Activated T-cell treated with anti-CD3 and anti-CD28 coated beads, Interleukin-2, amount 50 U/mL, for 4 hours (primary cell): Measurements from ENCODE around the gene ANKLE2. TPM values are rescaled to one million over a fixed set of nuclear protein-coding genes. Genes with fewer than 3 reads are reported as not detected.

Experiments
- ATAC-seq, 2 donors: fragments of 200-7000 bp; cut with Tn5 transposase; one replicate each; pipeline ENCODE4 v1.10.0; 2021
- DNase-seq: peaks from one replicate; pipeline ENCODE4 v3.0.0-alpha.2; 2020
- H3K27me3 Mint-ChIP-seq: one replicate; pipeline ENCODE4 v1.8.0; 2021; ENCODE audit warnings: low read depth, mixed read lengths
- H3K36me3 Mint-ChIP-seq: one replicate; pipeline ENCODE4 v1.8.0; 2022; ENCODE audit warnings: mixed read lengths; ENCODE audit not compliant: insufficient read depth
- H3K4me1 Mint-ChIP-seq: one replicate; pipeline ENCODE4 v1.8.0; 2021; ENCODE audit warnings: low read depth, mixed read lengths
- H3K4me3 Mint-ChIP-seq: one replicate; pipeline ENCODE4 v1.8.0; 2021; ENCODE audit warnings: mild to moderate bottlenecking, moderate library complexity, mixed read lengths
- H3K9me3 Mint-ChIP-seq: one replicate; pipeline ENCODE4 v1.8.0; 2021; ENCODE audit warnings: mixed read lengths
- total RNA-seq, 3 donors: library from RNA; stranded (reverse); gene quantifications; one replicate each; pipeline ENCODE4 v1.2.1, GENCODE V29; 2021

Gene ANKLE2
- total RNA-seq, 3 donors from 2014 or later: 96.7 to 112 (median 111) TPM

DNA sequence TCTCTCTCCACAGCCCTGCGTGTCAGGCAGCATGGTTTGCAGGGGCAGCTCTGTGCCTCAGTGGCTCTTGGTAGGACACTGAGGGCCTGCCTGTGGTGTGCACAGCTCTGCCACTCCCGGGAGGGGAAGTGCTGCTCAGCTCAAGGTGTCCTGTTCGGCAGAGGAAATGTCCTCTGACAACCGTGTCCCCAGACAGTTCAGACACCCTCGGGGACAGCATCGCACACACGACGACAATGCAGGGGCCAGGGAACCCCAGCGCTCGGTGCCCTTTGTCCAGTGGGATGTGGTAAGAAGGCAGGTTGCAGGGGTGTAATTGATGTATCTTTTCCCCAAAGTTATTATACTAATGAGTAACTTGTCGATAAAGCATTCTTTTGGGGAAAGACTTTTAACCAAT, 14.2 kb downstream of the ANKLE2 start:
- Mint-ChIP-seq H3K36me3 (peaks cover 50% of the 10 kb centered on the region), H3K27me3 (no peaks in the 10 kb centered on the region), H3K9me3 (no peaks in the 10 kb centered on the region), H3K4me3 (no peak overlapping the region), H3K4me1 (peaks cover 5% of the 10 kb centered on the region)
- ATAC-seq (no peak), DNase-seq (no peak)

DNA sequence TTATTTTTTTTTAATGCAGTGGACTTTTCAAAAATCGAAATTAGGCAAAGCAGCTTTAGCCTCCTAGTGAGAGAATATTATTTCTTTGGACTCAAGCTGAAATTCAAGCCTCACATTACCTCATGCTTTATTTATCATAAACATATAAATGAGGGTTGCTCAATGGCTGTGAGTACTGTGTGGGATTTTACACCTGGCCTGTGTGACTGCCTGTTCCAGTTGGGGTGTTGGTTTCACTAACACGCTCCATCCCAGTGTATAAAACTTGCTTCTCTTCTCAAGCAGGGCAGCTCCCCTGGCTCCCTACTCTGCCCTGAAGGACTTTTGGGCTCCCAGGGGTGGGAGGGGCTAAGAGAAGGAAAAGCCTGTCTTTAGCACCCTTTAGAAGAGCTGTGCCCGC, 15.0 kb downstream of the ANKLE2 start:
- no peaks in the 10 kb centered on the region for H3K27me3 Mint-ChIP-seq
- ATAC-seq (no peak), DNase-seq (no peak)
- H3K4me3 Mint-ChIP-seq: no peak overlapping the region
- peaks cover 58% of the 10 kb centered on the region for H3K36me3 Mint-ChIP-seq
- no peaks in the 10 kb centered on the region for H3K9me3 Mint-ChIP-seq
- peaks cover 7% of the 10 kb centered on the region for H3K4me1 Mint-ChIP-seq

DNA sequence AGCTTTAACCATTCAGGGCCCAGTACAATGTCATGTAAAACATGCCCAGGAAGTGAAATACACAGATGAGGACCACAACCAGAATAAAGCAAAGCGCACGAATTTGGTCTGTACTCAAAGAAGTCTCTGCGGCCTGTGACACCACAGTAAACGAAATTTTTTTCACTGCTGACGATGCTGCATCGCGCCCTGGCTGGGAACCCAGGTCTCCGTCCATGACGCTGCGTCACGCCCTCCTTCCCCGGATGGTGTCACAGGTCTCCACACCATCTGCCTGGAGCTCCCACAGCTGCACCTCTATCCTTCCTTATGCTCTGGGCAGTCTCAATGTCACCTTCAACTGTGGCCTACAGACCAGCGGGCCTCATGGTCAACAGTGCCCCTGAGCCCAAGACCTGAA, 17.8 kb downstream of the ANKLE2 start:
- no peak for DNase-seq
- Mint-ChIP-seq H3K4me1 (peaks cover 7% of the 10 kb centered on the region), H3K9me3 (no peaks in the 10 kb centered on the region), H3K36me3 (peaks cover 69% of the 10 kb centered on the region), H3K4me3 (no peak overlapping the region), H3K27me3 (no peaks in the 10 kb centered on the region)
- no peak for ATAC-seq

DNA sequence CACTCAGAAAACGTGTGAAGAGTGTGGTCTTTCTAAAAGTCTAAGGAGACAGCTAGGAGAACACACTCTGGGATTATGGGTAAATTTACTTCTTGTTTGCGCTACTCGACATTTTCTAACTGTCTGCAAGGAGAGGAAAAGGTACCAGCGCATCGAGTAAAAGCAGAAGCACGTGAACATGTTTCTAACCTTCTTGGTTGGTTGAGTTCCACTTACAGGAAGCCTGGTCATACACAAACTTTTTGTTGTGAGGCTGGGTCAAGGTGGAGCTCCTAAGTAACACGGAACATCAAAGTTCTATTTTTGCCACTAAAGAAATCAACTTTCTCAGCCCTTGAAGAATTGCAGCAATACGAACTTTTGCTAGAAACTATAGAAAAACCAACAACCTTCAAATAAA, 20.0 kb downstream of the ANKLE2 start:
- no peak for ATAC-seq
- Mint-ChIP-seq H3K27me3 (no peaks in the 10 kb centered on the region), H3K4me3 (no peak overlapping the region), H3K9me3 (no peaks in the 10 kb centered on the region), H3K4me1 (peaks cover 7% of the 10 kb centered on the region), H3K36me3 (peaks cover 64% of the 10 kb centered on the region)
- DNase-seq: no peak

DNA sequence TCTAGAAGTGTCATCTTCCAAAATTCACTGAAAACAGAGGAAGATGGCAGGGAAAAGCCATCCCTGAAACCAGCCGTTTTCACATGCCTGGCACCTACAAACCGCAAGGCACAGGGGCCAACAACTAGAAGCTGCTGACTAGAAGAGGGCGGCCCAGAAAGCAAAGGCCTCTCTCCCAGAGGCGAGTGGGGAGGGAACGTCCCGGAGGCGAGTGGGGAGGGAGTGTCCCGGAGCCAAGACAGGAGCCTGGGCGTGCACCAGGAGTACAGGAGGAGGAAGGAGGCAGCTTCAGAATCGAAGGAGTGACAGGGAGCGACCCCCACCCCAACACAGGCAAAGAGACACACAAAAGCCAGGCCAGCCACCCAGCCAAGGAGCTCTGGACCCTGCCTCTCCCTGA, 21.0 kb downstream of the ANKLE2 start:
- Mint-ChIP-seq H3K4me3 (no peak overlapping the region), H3K9me3 (no peaks in the 10 kb centered on the region), H3K36me3 (peaks cover 61% of the 10 kb centered on the region), H3K27me3 (no peaks in the 10 kb centered on the region), H3K4me1 (peaks cover 7% of the 10 kb centered on the region)
- DNase-seq: no peak
- ATAC-seq: no peak

DNA sequence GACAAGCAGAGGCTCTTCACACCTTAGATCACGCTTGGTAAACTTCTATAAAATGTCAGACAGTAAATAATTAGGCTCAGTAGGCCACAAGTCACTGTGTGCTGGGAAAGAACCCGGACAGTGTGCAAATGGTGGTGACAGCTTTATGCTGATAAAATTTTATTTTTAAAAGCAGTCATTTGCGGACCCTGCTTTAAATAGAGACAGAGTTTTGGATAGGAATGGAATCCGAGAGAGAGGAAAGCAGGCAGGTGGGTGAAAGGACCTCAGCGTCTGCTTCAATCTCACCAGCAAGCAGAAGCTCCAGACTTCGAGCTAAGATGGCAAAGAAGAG, 21.4 kb downstream of the ANKLE2 start:
- DNase-seq (no peak), ATAC-seq (no peak)
- H3K27me3 Mint-ChIP-seq: no peaks in the 10 kb centered on the region
- no peak overlapping the region for H3K4me3 Mint-ChIP-seq
- H3K4me1 Mint-ChIP-seq: peaks cover 7% of the 10 kb centered on the region
- no peaks in the 10 kb centered on the region for H3K9me3 Mint-ChIP-seq
- H3K36me3 Mint-ChIP-seq: peaks cover 61% of the 10 kb centered on the region

DNA sequence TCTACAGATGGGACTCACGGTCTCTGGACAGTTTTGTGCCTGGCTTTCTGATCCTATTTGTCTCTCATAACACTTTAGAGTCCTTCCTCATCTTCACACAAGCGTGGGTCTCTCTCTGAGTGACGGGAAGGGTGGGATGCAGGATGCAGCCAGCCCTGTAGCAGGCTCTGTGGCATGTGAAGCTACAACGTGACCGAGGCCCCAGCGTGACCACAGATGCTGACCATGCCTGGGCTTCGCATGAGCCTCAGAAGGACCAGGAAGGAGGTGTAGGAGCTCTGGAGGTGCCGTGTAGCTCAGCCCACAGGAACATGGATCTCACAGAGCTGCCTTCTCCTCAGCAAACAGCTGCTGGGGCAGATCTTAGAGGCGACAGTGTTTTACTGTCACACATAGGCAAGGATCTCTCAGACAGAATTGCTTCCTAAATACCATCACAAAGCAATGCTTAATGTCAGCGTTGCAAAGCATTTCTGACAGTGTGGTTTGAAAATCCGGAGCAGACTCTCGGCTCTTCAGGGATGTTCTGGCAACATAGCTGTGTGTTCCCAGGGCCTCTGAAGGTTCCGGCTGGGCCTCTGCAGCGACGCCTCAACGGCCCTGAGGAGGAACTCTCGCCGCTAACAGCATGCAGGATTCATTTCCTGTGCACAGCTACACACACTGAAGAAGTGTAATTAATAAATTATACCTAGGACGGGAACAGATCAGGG, 21.9 kb downstream of the ANKLE2 start:
- no peak overlapping the region for H3K4me3 Mint-ChIP-seq
- DNase-seq (no peak), ATAC-seq (no peak)
- H3K36me3 Mint-ChIP-seq: peaks cover 58% of the 10 kb centered on the region
- H3K27me3 Mint-ChIP-seq: no peaks in the 10 kb centered on the region
- H3K4me1 Mint-ChIP-seq: peaks cover 7% of the 10 kb centered on the region
- no peaks in the 10 kb centered on the region for H3K9me3 Mint-ChIP-seq

GRCh38 chr12:132736913-132737312, 24.7 kb downstream of the ANKLE2 start:
- ATAC-seq: no peak
- DNase-seq: no peak
- Mint-ChIP-seq H3K9me3 (no peaks in the 10 kb centered on the region), H3K36me3 (peaks cover 56% of the 10 kb centered on the region), H3K4me1 (peaks cover 2% of the 10 kb centered on the region), H3K4me3 (no peak overlapping the region), H3K27me3 (no peaks in the 10 kb centered on the region)

DNA sequence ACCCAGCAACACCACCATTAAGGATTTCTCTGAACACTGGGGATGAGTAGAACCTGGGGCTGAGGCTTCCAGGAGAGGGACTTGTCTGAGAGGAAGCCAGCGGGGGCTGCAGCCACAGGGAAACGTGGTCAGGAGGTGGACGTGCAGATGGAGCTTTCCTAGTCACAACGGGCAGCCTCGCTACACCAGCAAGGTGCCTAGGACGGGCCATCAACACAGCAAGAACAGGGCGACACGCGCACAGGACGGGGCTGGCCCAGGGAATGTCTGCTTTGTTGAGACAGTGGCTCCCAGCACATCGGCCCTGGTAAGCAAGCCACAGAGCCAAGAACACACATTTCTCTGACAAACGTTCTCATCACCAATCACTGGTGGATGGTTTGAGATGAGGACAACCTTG, 25.3 kb downstream of the ANKLE2 start:
- Mint-ChIP-seq H3K27me3 (no peaks in the 10 kb centered on the region), H3K9me3 (no peaks in the 10 kb centered on the region), H3K4me3 (no peak overlapping the region), H3K4me1 (no peaks in the 10 kb centered on the region), H3K36me3 (peaks cover 55% of the 10 kb centered on the region)
- DNase-seq: no peak
- no peak for ATAC-seq

GRCh38 chr12:132735496-132735895, 26.1 kb downstream of the ANKLE2 start:
- ATAC-seq: no peak
- H3K27me3 Mint-ChIP-seq: no peaks in the 10 kb centered on the region
- peaks cover 59% of the 10 kb centered on the region for H3K36me3 Mint-ChIP-seq
- no peak for DNase-seq
- no peaks in the 10 kb centered on the region for H3K4me1 Mint-ChIP-seq
- no peak overlapping the region for H3K4me3 Mint-ChIP-seq
- no peaks in the 10 kb centered on the region for H3K9me3 Mint-ChIP-seq

DNA sequence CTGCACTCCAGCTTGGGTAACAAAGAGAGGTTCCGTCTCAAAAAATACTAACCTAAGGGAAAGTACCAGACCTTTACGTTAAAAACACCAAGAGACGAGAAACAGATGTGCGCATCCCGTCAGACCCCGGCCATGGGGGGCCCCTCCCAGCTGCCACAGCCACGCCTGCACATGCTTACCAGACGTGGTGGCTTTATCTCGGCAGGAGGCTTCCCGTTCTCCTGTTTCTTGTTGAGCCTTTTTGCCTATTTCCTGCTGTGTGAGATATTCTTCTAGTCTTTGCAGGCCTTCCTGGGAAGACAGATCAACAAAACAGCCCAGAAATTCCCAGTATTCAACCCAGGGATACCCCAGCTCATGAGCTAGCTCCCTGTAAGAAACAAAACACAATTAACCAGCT, 27.4 kb downstream of the ANKLE2 start:
- no peak for ATAC-seq
- Mint-ChIP-seq H3K9me3 (no peaks in the 10 kb centered on the region), H3K4me3 (no peak overlapping the region), H3K36me3 (peaks cover 60% of the 10 kb centered on the region), H3K4me1 (peaks cover 2% of the 10 kb centered on the region), H3K27me3 (no peaks in the 10 kb centered on the region)
- no peak for DNase-seq

DNA sequence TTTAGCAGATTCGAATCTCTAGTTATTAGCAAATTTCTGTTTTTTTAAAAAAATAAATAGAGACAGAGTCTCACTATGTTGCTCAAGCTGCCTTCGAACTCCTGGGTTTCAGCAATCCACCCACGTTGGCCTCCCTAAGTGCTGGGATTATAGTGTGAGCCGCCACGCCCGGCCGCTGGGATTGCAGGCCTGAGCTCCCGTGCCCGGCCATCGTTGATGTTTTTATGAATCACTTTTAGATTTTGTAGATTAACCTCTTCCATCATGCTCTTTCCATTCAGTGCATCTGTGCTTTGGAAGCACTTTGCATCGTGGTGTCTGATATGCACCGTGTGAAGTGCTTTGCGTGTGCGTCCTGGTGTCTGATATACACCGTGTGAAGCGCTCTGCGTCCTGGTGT, 30.1 kb downstream of the ANKLE2 start:
- no peaks in the 10 kb centered on the region for H3K9me3 Mint-ChIP-seq
- no peaks in the 10 kb centered on the region for H3K27me3 Mint-ChIP-seq
- peaks cover 65% of the 10 kb centered on the region for H3K36me3 Mint-ChIP-seq
- no peak overlapping the region for H3K4me3 Mint-ChIP-seq
- H3K4me1 Mint-ChIP-seq: peaks cover 4% of the 10 kb centered on the region
- no peak for ATAC-seq
- DNase-seq: no peak

DNA sequence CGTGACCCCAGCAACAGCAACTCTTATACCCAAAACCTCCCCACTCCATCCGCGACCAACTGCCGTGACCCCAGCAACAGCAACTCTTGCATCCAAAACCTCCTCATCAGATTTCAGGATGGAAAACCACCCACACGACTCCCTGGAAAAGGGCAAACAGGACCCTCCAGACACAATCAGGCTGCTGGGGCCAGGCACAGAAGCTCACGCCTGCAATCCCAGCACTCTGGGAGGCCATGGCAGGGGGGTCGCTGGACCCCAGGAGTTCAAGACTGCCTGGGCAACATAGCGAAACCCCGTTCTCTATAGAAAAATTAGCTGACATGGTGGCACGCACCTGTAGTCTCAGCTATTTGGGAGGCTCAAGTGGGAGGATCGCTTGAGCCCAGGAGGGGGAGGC, 31.3 kb downstream of the ANKLE2 start:
- no peaks in the 10 kb centered on the region for H3K27me3 Mint-ChIP-seq
- peaks cover 4% of the 10 kb centered on the region for H3K4me1 Mint-ChIP-seq
- no peak overlapping the region for H3K4me3 Mint-ChIP-seq
- H3K36me3 Mint-ChIP-seq: peaks cover 69% of the 10 kb centered on the region
- no peak for ATAC-seq
- no peaks in the 10 kb centered on the region for H3K9me3 Mint-ChIP-seq
- no peak for DNase-seq

DNA sequence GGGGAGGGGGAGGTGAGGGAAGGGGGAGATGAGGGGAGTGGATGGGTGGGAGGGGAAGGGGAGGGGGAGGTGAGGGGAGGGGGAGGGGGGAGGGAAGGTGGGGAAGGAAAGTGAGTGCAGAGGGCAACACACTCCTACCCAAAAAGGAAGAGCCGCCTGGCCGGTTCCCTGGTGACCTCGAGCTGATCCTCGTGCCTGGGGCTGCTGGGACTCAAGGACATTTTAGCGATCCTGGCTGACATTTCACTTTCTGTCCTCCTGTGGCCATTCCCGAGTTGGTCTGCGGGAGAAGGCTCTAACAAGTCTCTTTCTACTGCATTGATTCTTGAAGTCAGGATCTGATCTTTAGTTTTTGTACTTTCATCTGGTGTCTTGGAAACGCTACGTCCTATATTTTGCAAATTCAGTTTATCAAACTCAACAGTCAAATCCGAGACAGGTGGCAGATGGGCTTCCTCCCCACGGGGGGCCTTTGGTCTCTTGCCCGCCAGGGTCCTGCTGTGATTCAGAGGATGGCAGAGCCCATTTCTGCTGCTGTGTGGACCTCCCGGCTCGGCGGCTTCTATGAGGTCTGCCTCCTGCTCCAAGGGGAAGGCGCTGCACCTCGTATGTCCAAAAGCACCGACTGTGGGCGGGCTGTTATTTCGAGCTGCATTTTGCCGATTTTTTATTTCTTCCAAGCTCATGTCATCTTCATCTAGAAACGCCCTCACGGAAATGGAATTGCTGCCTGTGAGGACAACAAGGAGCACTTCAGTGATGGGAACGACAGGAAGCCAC, 31.9 kb downstream of the ANKLE2 start:
- H3K27me3 Mint-ChIP-seq: no peaks in the 10 kb centered on the region
- H3K4me3 Mint-ChIP-seq: no peak overlapping the region
- no peak for ATAC-seq
- H3K36me3 Mint-ChIP-seq: peaks cover 66% of the 10 kb centered on the region
- no peak for DNase-seq
- no peaks in the 10 kb centered on the region for H3K9me3 Mint-ChIP-seq
- peaks cover 4% of the 10 kb centered on the region for H3K4me1 Mint-ChIP-seq

GRCh38 chr12:132728502-132728901, 33.1 kb downstream of the ANKLE2 start:
- H3K4me3 Mint-ChIP-seq: no peak overlapping the region
- H3K27me3 Mint-ChIP-seq: no peaks in the 10 kb centered on the region
- no peak for ATAC-seq
- no peaks in the 10 kb centered on the region for H3K9me3 Mint-ChIP-seq
- peaks cover 4% of the 10 kb centered on the region for H3K4me1 Mint-ChIP-seq
- no peak for DNase-seq
- peaks cover 69% of the 10 kb centered on the region for H3K36me3 Mint-ChIP-seq
